Muscle layer of colon (tissue), 2 donors: ENCODE results near the gene RCOR1.

Experiments used
- H3K27ac ChIP-seq: one replicate; pipeline ENCODE4 v1.7.0; 2013; ENCODE audit warnings: low read depth, mild to moderate bottlenecking, low read length, moderate library complexity
- H3K27me3 ChIP-seq, 2 donors: one replicate each; pipeline ENCODE4 v1.7.0; 2013; ENCODE audit warnings: low read length in 2 of 2, mild to moderate bottlenecking in 2 of 2; ENCODE audit not compliant: insufficient read depth in 2 of 2, control insufficient read depth in 1 of 2
- H3K36me3 ChIP-seq: one replicate; pipeline ENCODE4 v1.7.0; 2013; ENCODE audit warnings: mild to moderate bottlenecking, low read length; ENCODE audit not compliant: insufficient read depth
- H3K4me1 ChIP-seq: one replicate; pipeline ENCODE4 v1.7.0; 2013; ENCODE audit warnings: mild to moderate bottlenecking, low read length; ENCODE audit not compliant: insufficient read depth
- H3K4me3 ChIP-seq, 2 donors: one replicate each; pipeline ENCODE4 v1.7.0; 2013; ENCODE audit warnings: low read length in 2 of 2, low read depth in 1 of 2, mild to moderate bottlenecking in 1 of 2, moderate library complexity in 1 of 2
- H3K9ac ChIP-seq: one replicate; pipeline ENCODE4 v1.7.0; 2013; ENCODE audit warnings: low read length
- H3K9me3 ChIP-seq: one replicate; pipeline ENCODE4 v1.7.0; 2013; ENCODE audit warnings: mild to moderate bottlenecking, low read length
- donor health status: abdominal sarcoma.
- donor health status: Adenocarcinoma of cecum.

The RCOR1 gene

DNA sequence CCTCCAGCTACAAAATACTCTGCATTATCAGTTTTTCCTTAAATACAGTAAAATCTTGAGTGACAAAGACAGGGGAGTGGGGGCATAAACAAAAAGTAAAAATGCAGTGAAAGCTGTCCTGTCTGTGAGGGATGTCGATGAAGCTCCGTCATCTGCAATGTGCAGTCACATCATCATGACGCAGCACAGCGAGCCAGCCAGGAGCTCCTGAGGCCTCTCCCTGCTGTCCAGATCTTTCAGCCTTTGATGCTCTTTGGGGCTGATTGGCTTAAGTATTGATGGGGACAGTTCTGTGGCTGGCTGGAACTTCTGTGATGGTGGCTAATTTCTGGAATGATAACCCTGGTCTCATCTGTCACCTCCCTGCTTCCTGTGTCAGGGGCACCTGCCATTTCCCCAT is 130.2 kb downstream of the RCOR1 start:
- H3K36me3 ChIP-seq: peaks cover 29% of the 10 kb centered on the region
- no peak overlapping the region for H3K4me3 ChIP-seq
- no peaks in the 10 kb centered on the region for H3K9me3 ChIP-seq
- H3K27ac ChIP-seq: no peak overlapping the region
- H3K27me3 ChIP-seq: no peaks in the 10 kb centered on the region
- no peak overlapping the region for H3K9ac ChIP-seq
- no peaks in the 10 kb centered on the region for H3K4me1 ChIP-seq

- Histone ChIP-seq H3K9me3 (no peaks in the 10 kb centered on the region), H3K4me3 (no peak overlapping the region), H3K27ac (no peak overlapping the region), H3K36me3 (peaks cover 35% of the 10 kb centered on the region), H3K4me1 (no peaks in the 10 kb centered on the region), H3K27me3 (no peaks in the 10 kb centered on the region), H3K9ac (no peak overlapping the region)
These were observed 131.2 kb downstream of the RCOR1 start for GRCh38 chr14:102723650-102724049.

DNA sequence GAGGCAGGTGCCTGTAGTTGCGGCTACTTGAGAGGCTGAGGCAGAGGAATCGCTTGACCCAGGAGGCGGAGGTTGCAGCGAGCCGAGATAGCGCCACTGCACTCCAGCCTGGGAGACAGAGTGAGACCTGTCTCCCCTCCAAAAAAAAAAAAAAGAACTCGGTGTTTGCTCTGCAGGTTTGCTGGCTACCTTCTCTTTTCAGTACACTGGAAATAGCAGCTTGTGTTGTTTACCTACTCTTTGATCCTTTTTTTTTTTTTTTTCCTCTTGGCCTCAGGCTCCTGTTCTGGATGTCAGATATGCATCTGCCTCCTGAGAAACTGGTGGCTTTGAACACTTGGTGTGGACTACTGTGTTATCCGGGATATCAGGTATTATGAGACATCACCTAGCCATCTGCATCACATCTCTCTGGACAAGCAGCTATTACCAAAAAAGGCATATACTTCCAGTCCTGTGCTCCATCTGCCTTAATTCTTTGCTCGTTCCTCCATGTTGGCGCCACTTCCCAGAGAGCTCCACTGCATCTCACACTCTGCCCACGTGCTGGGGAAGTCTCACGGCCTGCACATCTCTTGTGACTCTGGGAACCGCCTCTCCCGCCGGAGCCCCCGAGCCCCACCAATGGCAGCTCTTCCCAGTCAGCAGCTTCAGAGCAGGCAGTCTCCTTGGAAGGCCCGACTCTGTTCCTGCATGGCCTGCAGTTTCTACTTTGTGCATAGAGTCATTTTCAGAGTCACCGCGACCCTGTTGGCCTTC is 133.9 kb downstream of the RCOR1 start:
- Histone ChIP-seq H3K27me3 (no peaks in the 10 kb centered on the region), H3K9me3 (no peaks in the 10 kb centered on the region), H3K4me1 (no peaks in the 10 kb centered on the region), H3K9ac (no peak overlapping the region), H3K36me3 (peaks cover 32% of the 10 kb centered on the region), H3K27ac (no peak overlapping the region), H3K4me3 (no peak overlapping the region)

DNA sequence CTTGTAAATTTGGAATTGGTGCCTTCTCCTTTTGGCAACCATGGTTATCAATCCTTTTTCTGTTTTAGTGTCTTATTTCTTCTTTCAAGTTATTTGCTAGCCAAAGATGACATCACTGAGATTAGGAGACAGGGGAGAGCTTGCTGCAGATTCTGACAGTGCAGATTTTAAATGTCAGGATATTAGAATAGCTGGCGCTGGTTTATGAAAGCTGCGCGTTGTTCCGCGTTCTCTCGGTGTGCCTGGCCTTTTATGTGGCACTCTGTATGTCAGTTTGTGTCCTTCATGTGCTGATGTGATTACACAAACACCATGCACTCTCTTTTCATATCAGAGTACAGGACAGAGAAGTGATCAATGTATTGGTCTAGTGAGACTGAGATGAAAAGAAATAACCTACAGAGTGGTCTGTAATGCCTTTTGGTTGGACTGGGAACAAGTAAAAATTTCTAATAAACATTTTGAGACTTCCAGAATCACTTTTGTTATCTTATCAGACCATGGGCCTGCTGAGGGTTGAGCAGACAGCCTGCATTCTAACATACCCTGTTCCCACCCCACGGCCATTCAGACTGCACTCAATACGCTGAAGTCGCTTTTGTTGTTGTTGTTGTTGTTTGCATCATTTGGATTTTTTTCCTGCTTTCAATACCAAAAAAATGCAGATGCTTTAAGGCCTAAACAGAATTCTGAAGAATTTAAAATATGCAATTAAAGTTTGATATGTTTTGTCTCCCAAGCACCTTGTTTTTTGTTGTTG is 135.1 kb downstream of the RCOR1 start:
- Histone ChIP-seq H3K27ac (no peak overlapping the region), H3K4me1 (no peaks in the 10 kb centered on the region), H3K9ac (no peak overlapping the region), H3K27me3 (no peaks in the 10 kb centered on the region), H3K36me3 (peaks cover 22% of the 10 kb centered on the region), H3K9me3 (no peaks in the 10 kb centered on the region), H3K4me3 (no peak overlapping the region)

- H3K36me3 ChIP-seq: peaks cover 20% of the 10 kb centered on the region
- no peaks in the 10 kb centered on the region for H3K4me1 ChIP-seq
- no peak overlapping the region for H3K9ac ChIP-seq
- H3K27ac ChIP-seq: no peak overlapping the region
- H3K4me3 ChIP-seq: no peak overlapping the region
- no peaks in the 10 kb centered on the region for H3K27me3 ChIP-seq
- no peaks in the 10 kb centered on the region for H3K9me3 ChIP-seq
These were observed 136.1 kb downstream of the RCOR1 start for GRCh38 chr14:102728501-102728900.

- Histone ChIP-seq H3K36me3 (peaks cover 20% of the 10 kb centered on the region), H3K9me3 (no peaks in the 10 kb centered on the region), H3K4me3 (no peak overlapping the region), H3K27ac (no peak overlapping the region), H3K27me3 (no peaks in the 10 kb centered on the region), H3K9ac (no peak overlapping the region), H3K4me1 (no peaks in the 10 kb centered on the region)
These were observed 136.8 kb downstream of the RCOR1 start for GRCh38 chr14:102729268-102729667.

GRCh38 chr14:102729825-102730224 is 137.4 kb downstream of the RCOR1 start:
- Histone ChIP-seq H3K9ac (no peak overlapping the region), H3K36me3 (peaks cover 20% of the 10 kb centered on the region)

DNA sequence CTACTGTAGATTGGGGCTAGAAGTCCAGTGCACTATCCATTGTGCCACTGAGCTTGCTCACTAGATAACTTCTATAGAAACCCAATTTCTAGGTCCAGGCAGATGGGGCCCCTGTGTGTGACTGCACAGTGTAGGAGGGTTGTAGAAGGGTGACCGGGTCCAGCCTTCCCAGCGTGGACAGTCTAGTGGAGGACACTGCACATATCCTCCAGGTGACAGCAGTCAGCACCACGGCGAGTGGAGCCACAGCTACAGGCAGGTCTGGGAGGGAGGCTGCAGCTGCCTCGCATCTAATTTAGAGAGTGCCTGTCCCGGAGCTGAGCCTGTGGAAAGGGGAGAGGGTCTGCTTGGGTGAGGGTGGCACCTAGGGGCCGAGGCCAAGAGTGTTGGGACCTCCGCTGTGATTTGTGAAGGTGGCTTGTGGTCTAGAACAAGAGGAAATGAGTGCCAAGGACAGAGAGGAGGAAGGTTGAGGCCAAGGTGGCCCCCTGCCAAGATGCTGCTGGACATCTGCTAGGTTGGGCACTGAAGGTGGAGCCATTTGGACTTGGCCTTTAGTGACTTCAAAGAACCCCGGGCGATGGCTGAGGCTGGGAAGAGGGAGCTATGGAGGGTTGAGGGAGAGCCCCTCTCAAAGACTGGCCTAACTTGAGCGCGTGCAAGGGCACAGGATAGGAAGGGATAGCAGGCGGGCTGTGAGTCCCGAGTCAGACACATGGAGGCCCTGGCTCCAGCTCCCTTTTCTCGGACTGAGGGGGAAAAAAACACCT is 138.8 kb downstream of the RCOR1 start:
- no peak overlapping the region for H3K9ac ChIP-seq
- peaks cover 18% of the 10 kb centered on the region for H3K36me3 ChIP-seq
- no peak overlapping the region for H3K4me3 ChIP-seq
- no peak overlapping the region for H3K27ac ChIP-seq
- no peaks in the 10 kb centered on the region for H3K9me3 ChIP-seq
- no peaks in the 10 kb centered on the region for H3K4me1 ChIP-seq
- no peaks in the 10 kb centered on the region for H3K27me3 ChIP-seq

More at GRCh38 chr14:102729825-102730224, 137.4 kb downstream of the RCOR1 start:
- Histone ChIP-seq H3K4me3 (no peak overlapping the region), H3K4me1 (no peaks in the 10 kb centered on the region), H3K27ac (no peak overlapping the region), H3K27me3 (no peaks in the 10 kb centered on the region), H3K9me3 (no peaks in the 10 kb centered on the region)

- H3K36me3 ChIP-seq: peaks cover 11% of the 10 kb centered on the region
- no peak overlapping the region for H3K27ac ChIP-seq
- H3K27me3 ChIP-seq: no peaks in the 10 kb centered on the region
- no peak overlapping the region for H3K9ac ChIP-seq
- H3K9me3 ChIP-seq: no peaks in the 10 kb centered on the region
- H3K4me3 ChIP-seq: no peak overlapping the region
- no peaks in the 10 kb centered on the region for H3K4me1 ChIP-seq
These were observed 139.7 kb downstream of the RCOR1 start for GRCh38 chr14:102731871-102732800.

DNA sequence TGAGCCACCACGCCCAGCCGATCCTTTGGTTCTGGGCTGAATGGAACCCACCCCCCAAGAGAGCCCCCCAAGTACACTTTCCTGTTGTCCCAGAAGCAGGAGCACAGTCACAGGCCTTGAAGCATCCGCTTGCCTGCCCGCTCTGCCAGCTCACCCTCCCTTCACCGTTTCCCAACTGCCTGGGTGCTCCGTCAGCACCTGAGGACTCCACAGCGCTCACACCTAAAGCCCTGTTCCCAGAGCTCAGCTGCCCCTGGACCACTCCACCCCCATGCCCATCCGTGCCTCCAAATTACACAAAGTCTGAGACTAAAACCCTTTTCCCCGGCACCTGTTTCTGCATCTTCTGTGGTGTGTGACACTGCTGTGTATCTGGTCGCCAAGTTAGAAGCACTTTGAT is 140.5 kb downstream of the RCOR1 start:
- Histone ChIP-seq H3K9me3 (no peaks in the 10 kb centered on the region), H3K4me1 (no peaks in the 10 kb centered on the region), H3K36me3 (peaks cover 5% of the 10 kb centered on the region), H3K4me3 (no peak overlapping the region), H3K27me3 (no peaks in the 10 kb centered on the region), H3K27ac (no peak overlapping the region), H3K9ac (no peak overlapping the region)
